Keratinocyte (primary cell): ENCODE measurements around the gene KIAA1755. TPM values are rescaled to one million over a fixed set of nuclear protein-coding genes. Genes with fewer than 3 reads are reported as not detected.

Experiments
- DNase-seq: peaks from one replicate; pipeline ENCODE4 v3.0.0-alpha.2; 2011; ENCODE audit warnings: low read depth, missing footprints, low spot score
- FAIRE-seq: peaks from 2 replicates; lab custom pipeline; 2011; peaks lifted over from hg19 to GRCh38; lab: Jason Lieb, UNC
- H2AFZ ChIP-seq: 2 replicates; pipeline ENCODE4 v1.6.0; 2012; ENCODE audit warnings: low read length, control low read depth, inconsistent platforms; ENCODE audit not compliant: control insufficient read depth
- H3K27ac ChIP-seq: 2 replicates; pipeline ENCODE4 v1.5.1; 2011; ENCODE audit warnings: low read length; ENCODE audit not compliant: control insufficient read depth, insufficient read depth
- H3K27me3 ChIP-seq: 3 replicates; pipeline ENCODE4 v1.6.0; 2011; ENCODE audit warnings: low read length; ENCODE audit not compliant: control insufficient read depth, insufficient read depth; ENCODE audit errors: extremely low read depth
- H3K36me3 ChIP-seq, 2 experiments: 2 replicates in 1 of 2; 3 replicates in 1 of 2; pipeline ENCODE4 v1.5.1; 2011; ENCODE audit warnings: low read length in 2 of 2, mild to moderate bottlenecking in 1 of 2; ENCODE audit not compliant: control insufficient read depth in 2 of 2, insufficient read depth in 2 of 2; ENCODE audit errors: extremely low read depth in 1 of 2
- H3K4me1 ChIP-seq: 3 replicates; pipeline ENCODE4 v1.5.1; 2011; ENCODE audit warnings: low read length; ENCODE audit not compliant: control insufficient read depth, insufficient read depth; ENCODE audit errors: extremely low read depth
- H3K4me2 ChIP-seq: 3 replicates; pipeline ENCODE4 v1.6.0; 2011; ENCODE audit warnings: low read depth, low read length; ENCODE audit not compliant: control insufficient read depth, insufficient read depth; ENCODE audit errors: extremely low read depth
- H3K4me3 ChIP-seq, 3 experiments: fragments of 200-600 bp in 1 of 3; sonication (generic) in 1 of 3; 2 replicates in 2 of 3; 3 replicates in 1 of 3; pipeline ENCODE4 v1.5.1; 2011 to 2016; ENCODE audit warnings: low read length in 3 of 3, mild to moderate bottlenecking in 3 of 3, control low read depth in 2 of 3, inconsistent platforms in 1 of 3, low read depth in 1 of 3, mixed read lengths in 1 of 3, mixed run types in 1 of 3, moderate library complexity in 1 of 3; ENCODE audit not compliant: control insufficient read depth in 2 of 3, insufficient read depth in 2 of 3; ENCODE audit errors: extremely low read depth in 1 of 3
- H3K79me2 ChIP-seq: 2 replicates; pipeline ENCODE4 v1.6.0; 2012; ENCODE audit warnings: low read length; ENCODE audit not compliant: control insufficient read depth, insufficient read depth
- H3K9ac ChIP-seq: 3 replicates; pipeline ENCODE4 v1.6.0; 2011; ENCODE audit warnings: low read length; ENCODE audit not compliant: control insufficient read depth, insufficient read depth; ENCODE audit errors: extremely low read depth
- H3K9me1 ChIP-seq: 3 replicates; pipeline ENCODE4 v1.6.0; 2011; ENCODE audit warnings: low read length; ENCODE audit not compliant: control insufficient read depth, insufficient read depth; ENCODE audit errors: extremely low read depth
- H3K9me3 ChIP-seq: 2 replicates; pipeline ENCODE4 v1.5.1; 2012; ENCODE audit warnings: low read depth, low read length; ENCODE audit not compliant: control insufficient read depth
- H4K20me1 ChIP-seq: 3 replicates; pipeline ENCODE4 v1.6.0; 2011; ENCODE audit warnings: low read length; ENCODE audit not compliant: control insufficient read depth, insufficient read depth; ENCODE audit errors: extremely low read depth
- CTCF ChIP-seq, 3 experiments: IDR thresholded peaks in 1 of 3; conservative IDR thresholded peaks in 1 of 3; optimal IDR thresholded peaks in 1 of 3; 2 replicates in 2 of 3; 3 replicates in 1 of 3; pipeline versions ENCODE3 to v1.5.1; 2011; ENCODE audit warnings: low read length in 3 of 3, mild to moderate bottlenecking in 3 of 3, moderate library complexity in 2 of 3, control low read depth in 1 of 3, inconsistent platforms in 1 of 3; ENCODE audit not compliant: insufficient read depth in 2 of 3; ENCODE audit errors: extremely low read depth in 1 of 3
- EZH2 ChIP-seq: IDR thresholded peaks from one replicate; pipeline ENCODE4 v1.6.1; 2012; ENCODE audit warnings: inconsistent platforms, mild to moderate bottlenecking, low read length, moderate library complexity
- dilution Hi-C: fragments of 300-500 bp; cut with MboI; formaldehyde crosslinking; loops from one replicate; pipeline ENCODE4 v1.7.0; 2020; ENCODE audit warnings: low sequenced_read_pairs; ENCODE audit not compliant: extremely low pct_ligation_motif_present
- polyA plus RNA-seq, 5 experiments: library from polyadenylated mRNA; depleted of rRNA in 3 of 5; stranded (reverse) in 3 of 5; stranded (forward) in 1 of 5; unstranded in 1 of 5; fragments of >200 nt; gene quantifications; 1 replicate in 1 of 5; 2 replicates in 3 of 5; 3 replicates in 1 of 5; pipeline versions ENCODE4 v1.2.1 to v1.2.3, GENCODE V29; 2011 to 2012; ENCODE audit warnings: missing spikeins in 2 of 5, low read depth in 1 of 5, low replicate concordance in 1 of 5

KIAA1755 gene
- polyA plus RNA-seq, 1 donor (not counting 4 experiments of a cell fraction or from before 2014, with no cell fraction given), result not detected

DNA sequence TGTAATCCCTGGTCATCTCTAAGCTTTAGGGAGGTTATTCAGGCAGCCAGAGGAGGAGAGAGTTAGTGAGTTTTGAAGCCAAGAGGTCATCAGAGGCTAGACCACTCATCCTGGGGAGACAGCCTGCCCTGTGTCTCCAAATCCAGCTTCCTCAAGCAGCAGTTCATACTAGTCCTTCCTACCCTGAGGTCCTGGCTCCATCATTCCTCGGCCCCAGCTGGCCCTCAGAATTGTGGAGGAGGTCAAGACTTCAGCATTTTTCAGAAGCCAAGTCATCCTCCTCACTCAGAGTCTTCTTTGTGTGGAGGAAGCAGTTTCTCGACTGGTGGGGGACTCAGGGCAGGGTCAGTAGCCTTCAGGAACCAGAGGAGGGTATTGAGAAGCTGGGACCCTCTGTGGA lies 12.4 kb upstream of the KIAA1755 start:
- DNase-seq, result no peak
- no peak overlapping the region for H2AFZ ChIP-seq

GRCh38 chr20:38272398-38272797 lies 11.9 kb upstream of the KIAA1755 start:
- H3K9ac ChIP-seq, result no peak overlapping the region
- no peak overlapping the region for H2AFZ ChIP-seq
- H3K79me2 ChIP-seq, result no peaks in the 10 kb centered on the region
- peaks cover 21% of the 10 kb centered on the region for H3K4me1 ChIP-seq
- H3K9me3 ChIP-seq, result no peaks in the 10 kb centered on the region
- H3K9me1 ChIP-seq, result no peaks in the 10 kb centered on the region
- no peak overlapping the region for H3K27ac ChIP-seq
- TF ChIP-seq CTCF (optimal IDR thresholded peaks at IDR 0.05 in 1 of 3, IDR thresholded peaks at IDR 0.05 in 1 of 3, conservative IDR thresholded peaks at IDR 0.05 in 1 of 3; ENCODE audit: extremely low read depth in 1 of 3, insufficient read depth in 2 of 3, low read length in 3 of 3) (no peak), EZH2 (no peak)
- dilution Hi-C loops, result no loop called here
- no peaks in the 10 kb centered on the region for H3K36me3 ChIP-seq
- no peaks in the 10 kb centered on the region for H4K20me1 ChIP-seq
- FAIRE-seq, result no peak
- peak; percentile 33 for DNase-seq
- H3K4me2 ChIP-seq, result no peak overlapping the region
- H3K4me3 ChIP-seq, result no peak overlapping the region
- H3K27me3 ChIP-seq, result no peaks in the 10 kb centered on the region

More for the DNA sequence above, 12.4 kb upstream of the KIAA1755 start:
- no peaks in the 10 kb centered on the region for H3K9me1 ChIP-seq
- H3K36me3 ChIP-seq, result no peaks in the 10 kb centered on the region
- H3K27ac ChIP-seq, result no peak overlapping the region
- dilution Hi-C loops, result no loop called here
- H3K79me2 ChIP-seq, result no peaks in the 10 kb centered on the region
- H3K9ac ChIP-seq, result no peak overlapping the region
- no peaks in the 10 kb centered on the region for H3K9me3 ChIP-seq
- FAIRE-seq, result no peak
- no peak overlapping the region for H3K4me3 ChIP-seq
- H3K4me1 ChIP-seq, result peaks cover 21% of the 10 kb centered on the region
- H4K20me1 ChIP-seq, result no peaks in the 10 kb centered on the region
- no peak for TF ChIP-seq EZH2
- TF ChIP-seq CTCF (optimal IDR thresholded peaks at IDR 0.05 in 1 of 3, IDR thresholded peaks at IDR 0.05 in 1 of 3, conservative IDR thresholded peaks at IDR 0.05 in 1 of 3; ENCODE audit: extremely low read depth in 1 of 3, insufficient read depth in 2 of 3, low read length in 3 of 3), result no peak
- H3K27me3 ChIP-seq, result no peaks in the 10 kb centered on the region
- no peak overlapping the region for H3K4me2 ChIP-seq
